A549 treated with CpdA at 1 μM for 4 hours (cell line): ENCODE data around the gene S100G. TPM values are rescaled to one million over a fixed set of nuclear protein-coding genes. Genes with fewer than 3 reads are reported as not detected.

Experiments used
- total RNA-seq: library from RNA; stranded (reverse); fragments of 200-300 nt; extraction: Qiagen RNA extraction; gene quantifications from 5 replicates; pipeline ENCODE4 v1.2.3, GENCODE V29; 2022; ENCODE audit warnings: low read depth

Gene S100G
- total RNA-seq: not detected in 5 replicates

GRCh38 chrX:16649858-16650257, at the start of gene S100G:
S100G (plus strand) TSS chrX:16650158; CDS start chrX:16651007, 849 bp downstream.

Other genes starting within 250 kb of the S100G start
- gene CTPS2, start 62.5 kb downstream of the S100G start, total RNA-seq: 8.8 to 11.1 TPM (median 10.1 TPM) in 5 replicates
- 19.7 to 22.0 TPM (median 21.3 TPM) in 5 replicates for gene SYAP1, start 69.5 kb downstream of the S100G start, total RNA-seq
- gene TXLNG, start 136.3 kb downstream of the S100G start, total RNA-seq: 14.2 to 17.4 TPM (median 15.2 TPM) in 5 replicates
- 162 to 182 TPM (median 165 TPM) in 5 replicates for gene RBBP7, start 220.2 kb downstream of the S100G start, total RNA-seq